Measurements from ENCODE around the gene APP. TPM values are rescaled to one million over a fixed set of nuclear protein-coding genes. Genes with fewer than 3 reads are reported as not detected.

APP gene
- total and polyA plus RNA-seq, 4 donors: 86.9 to 414 (median 367) TPM

DNA sequence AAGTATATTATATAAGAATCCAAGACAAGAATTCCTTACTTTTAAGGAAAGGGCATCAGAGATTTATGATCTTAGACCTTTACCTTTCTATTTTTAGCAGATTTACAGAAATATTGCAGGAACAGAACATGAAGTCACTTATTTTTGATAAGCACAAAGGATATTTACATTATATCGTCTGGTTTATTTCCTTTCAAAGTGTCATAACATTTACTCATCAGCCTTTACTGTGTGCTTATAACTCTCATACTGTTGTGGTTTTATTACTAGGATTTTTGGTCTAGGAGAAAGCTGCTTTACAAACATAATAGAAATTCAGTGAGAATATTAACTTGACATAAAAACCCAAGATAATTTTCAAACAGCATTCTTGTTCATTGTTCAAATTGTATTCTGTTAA lies 47.6 kb downstream of the APP start:
- DNase-seq (no peak), ATAC-seq (ENCODE audit: insufficient read depth, low FRiP score) (no peak)
- H3K27ac ChIP-seq (ENCODE audit: low read depth in 1 of 2, low read length in 1 of 2): no peak overlapping the region
- peaks cover 5 to 48% (median 24%) of the 10 kb centered on the region in 5 donors for H3K4me1 ChIP-seq (ENCODE audit: control insufficient read depth in 5 of 5, insufficient read depth in 5 of 5, low read length in 5 of 5)
- no peaks in the 10 kb centered on the region for H3K27me3 ChIP-seq (ENCODE audit: control insufficient read depth in 3 of 3, insufficient read depth in 3 of 3, low read length in 2 of 3)
- no peak overlapping the region for H3K4me3 ChIP-seq
- TF ChIP-seq, protein P1, sequence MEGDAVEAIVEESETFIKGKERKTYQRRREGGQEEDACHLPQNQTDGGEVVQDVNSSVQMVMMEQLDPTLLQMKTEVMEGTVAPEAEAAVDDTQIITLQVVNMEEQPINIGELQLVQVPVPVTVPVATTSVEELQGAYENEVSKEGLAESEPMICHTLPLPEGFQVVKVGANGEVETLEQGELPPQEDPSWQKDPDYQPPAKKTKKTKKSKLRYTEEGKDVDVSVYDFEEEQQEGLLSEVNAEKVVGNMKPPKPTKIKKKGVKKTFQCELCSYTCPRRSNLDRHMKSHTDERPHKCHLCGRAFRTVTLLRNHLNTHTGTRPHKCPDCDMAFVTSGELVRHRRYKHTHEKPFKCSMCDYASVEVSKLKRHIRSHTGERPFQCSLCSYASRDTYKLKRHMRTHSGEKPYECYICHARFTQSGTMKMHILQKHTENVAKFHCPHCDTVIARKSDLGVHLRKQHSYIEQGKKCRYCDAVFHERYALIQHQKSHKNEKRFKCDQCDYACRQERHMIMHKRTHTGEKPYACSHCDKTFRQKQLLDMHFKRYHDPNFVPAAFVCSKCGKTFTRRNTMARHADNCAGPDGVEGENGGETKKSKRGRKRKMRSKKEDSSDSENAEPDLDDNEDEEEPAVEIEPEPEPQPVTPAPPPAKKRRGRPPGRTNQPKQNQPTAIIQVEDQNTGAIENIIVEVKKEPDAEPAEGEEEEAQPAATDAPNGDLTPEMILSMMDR (IDR thresholded peaks at IDR 0.05; ENCODE audit: control extremely low read depth, extremely low read depth): no peak
- no peaks in the 10 kb centered on the region for H3K9me3 ChIP-seq (ENCODE audit: control insufficient read depth in 4 of 4, insufficient read depth in 3 of 4, low read length in 3 of 4)
- peaks cover 0 to 2% (median 0%) of the 10 kb centered on the region in 4 donors for H3K36me3 ChIP-seq (ENCODE audit: control insufficient read depth in 4 of 4, insufficient read depth in 4 of 4, low read length in 4 of 4)
- no peak overlapping the region for H3K9ac ChIP-seq (ENCODE audit: insufficient read depth in 1 of 2, low read length in 2 of 2)
- WGBS, 2 donors: 40 to 41% methylated on average over 1 of the region's 1 CpG

DNA sequence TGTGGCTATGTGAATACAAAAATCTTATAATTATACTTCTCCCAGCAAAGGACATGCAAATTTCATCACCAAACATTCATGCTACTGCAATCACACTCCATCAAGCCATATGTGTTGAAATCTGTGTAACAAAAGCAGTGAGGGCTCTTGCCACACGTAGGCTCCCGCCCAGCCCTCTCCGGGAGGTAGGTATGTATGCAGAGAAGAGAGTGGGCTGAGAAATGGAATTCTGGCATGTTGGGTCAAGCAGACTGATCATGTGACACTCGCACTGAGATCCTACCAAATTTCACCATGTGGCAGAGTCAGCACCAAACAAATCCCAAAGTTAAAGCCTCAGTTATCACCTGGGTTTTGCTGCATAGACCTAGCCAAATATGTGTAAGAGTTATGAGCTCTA lies 49.7 kb downstream of the APP start:
- H3K27me3 ChIP-seq (ENCODE audit: control insufficient read depth in 3 of 3, insufficient read depth in 3 of 3, low read length in 2 of 3): no peaks in the 10 kb centered on the region
- ATAC-seq (ENCODE audit: insufficient read depth, low FRiP score): no peak
- DNase-seq: peak in 2 of 3 donors; percentile 24 to 56
- no peaks in the 10 kb centered on the region for H3K9me3 ChIP-seq (ENCODE audit: control insufficient read depth in 4 of 4, insufficient read depth in 3 of 4, low read length in 3 of 4)
- WGBS, 2 donors: 37 to 61% methylated on average over 4 of the region's 4 CpGs
- H3K9ac ChIP-seq (ENCODE audit: insufficient read depth in 1 of 2, low read length in 2 of 2): no peak overlapping the region
- H3K36me3 ChIP-seq (ENCODE audit: control insufficient read depth in 4 of 4, insufficient read depth in 4 of 4, low read length in 4 of 4): peaks cover 0 to 2% (median 0%) of the 10 kb centered on the region in 4 donors
- TF ChIP-seq, protein P1 (IDR thresholded peaks at IDR 0.05; ENCODE audit: control extremely low read depth, extremely low read depth): no peak
- H3K4me3 ChIP-seq: no peak overlapping the region
- no peak overlapping the region for H3K27ac ChIP-seq (ENCODE audit: low read depth in 1 of 2, low read length in 1 of 2)
- H3K4me1 ChIP-seq (ENCODE audit: control insufficient read depth in 5 of 5, insufficient read depth in 5 of 5, low read length in 5 of 5): peaks cover 6 to 51% (median 32%) of the 10 kb centered on the region in 5 donors

DNA sequence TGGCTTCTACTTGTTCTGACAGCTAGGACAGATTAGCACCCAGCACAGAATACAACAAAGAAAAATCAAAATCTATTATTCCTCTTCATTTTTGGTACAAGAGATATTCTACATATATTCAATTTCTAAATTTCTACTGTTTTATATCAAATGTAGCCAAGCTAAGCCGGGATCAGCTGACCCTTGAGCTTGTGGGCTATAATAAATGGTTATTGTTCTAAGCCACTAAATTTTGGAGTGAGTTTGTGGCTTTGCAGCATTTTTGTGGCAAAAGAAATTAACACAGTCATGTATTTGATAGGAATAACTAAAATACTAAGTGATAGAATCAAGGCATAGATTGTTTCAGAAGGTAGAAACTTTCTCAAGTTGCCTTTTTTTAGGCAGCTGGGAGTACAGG lies 50.7 kb downstream of the APP start:
- WGBS, 2 donors: 86 to 95% methylated on average over 1 of the region's 1 CpG
- no peaks in the 10 kb centered on the region for H3K9me3 ChIP-seq (ENCODE audit: control insufficient read depth in 4 of 4, insufficient read depth in 3 of 4, low read length in 3 of 4)
- no peak overlapping the region for H3K4me3 ChIP-seq
- H3K36me3 ChIP-seq (ENCODE audit: control insufficient read depth in 4 of 4, insufficient read depth in 4 of 4, low read length in 4 of 4): peaks cover 0 to 2% (median 0%) of the 10 kb centered on the region in 4 donors
- DNase-seq (no peak), ATAC-seq (ENCODE audit: insufficient read depth, low FRiP score) (no peak)
- H3K9ac ChIP-seq (ENCODE audit: insufficient read depth in 1 of 2, low read length in 2 of 2): no peak overlapping the region
- no peak overlapping the region for H3K27ac ChIP-seq (ENCODE audit: low read depth in 1 of 2, low read length in 1 of 2)
- TF ChIP-seq, protein P1 (IDR thresholded peaks at IDR 0.05; ENCODE audit: control extremely low read depth, extremely low read depth): no peak
- peaks cover 5 to 47% (median 29%) of the 10 kb centered on the region in 5 donors for H3K4me1 ChIP-seq (ENCODE audit: control insufficient read depth in 5 of 5, insufficient read depth in 5 of 5, low read length in 5 of 5)
- no peaks in the 10 kb centered on the region for H3K27me3 ChIP-seq (ENCODE audit: control insufficient read depth in 3 of 3, insufficient read depth in 3 of 3, low read length in 2 of 3)

DNA sequence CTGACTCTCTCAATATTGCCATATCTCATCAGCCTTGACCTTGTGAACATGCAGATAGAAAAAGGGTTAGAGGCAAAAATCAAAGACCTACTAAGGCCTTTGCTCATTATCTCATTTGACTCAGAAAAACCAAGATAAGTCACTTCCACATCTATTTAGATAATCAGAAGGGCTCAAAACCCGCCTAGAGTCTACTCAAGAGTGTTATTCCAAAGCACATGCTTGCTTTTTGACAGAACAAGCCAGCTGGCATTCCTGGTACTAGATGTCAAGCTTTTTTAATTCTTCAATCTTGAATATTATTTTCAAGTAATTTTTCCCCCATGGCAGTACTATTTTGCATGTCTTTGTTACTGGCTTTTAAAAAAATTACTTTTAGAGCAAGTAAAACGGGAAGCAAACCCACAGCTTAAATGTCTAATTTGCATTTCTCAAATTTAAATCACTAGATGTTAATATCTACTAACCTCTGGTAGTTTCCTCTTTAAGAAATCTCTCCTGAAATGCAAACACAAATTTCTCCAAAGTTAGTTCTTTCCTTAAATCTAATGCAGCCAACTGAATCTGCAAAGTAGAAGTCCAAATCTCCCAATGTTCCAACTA lies 51.5 kb downstream of the APP start:
- H3K4me1 ChIP-seq (ENCODE audit: control insufficient read depth in 5 of 5, insufficient read depth in 5 of 5, low read length in 5 of 5): peaks cover 4 to 38% (median 23%) of the 10 kb centered on the region in 5 donors
- H3K9ac ChIP-seq (ENCODE audit: insufficient read depth in 1 of 2, low read length in 2 of 2): no peak overlapping the region
- H3K27me3 ChIP-seq (ENCODE audit: control insufficient read depth in 3 of 3, insufficient read depth in 3 of 3, low read length in 2 of 3): no peaks in the 10 kb centered on the region
- H3K36me3 ChIP-seq (ENCODE audit: control insufficient read depth in 4 of 4, insufficient read depth in 4 of 4, low read length in 4 of 4): peaks cover 0 to 2% (median 0%) of the 10 kb centered on the region in 4 donors
- H3K27ac ChIP-seq (ENCODE audit: low read depth in 1 of 2, low read length in 1 of 2): no peak overlapping the region
- DNase-seq (no peak), ATAC-seq (ENCODE audit: insufficient read depth, low FRiP score) (no peak)
- H3K9me3 ChIP-seq (ENCODE audit: control insufficient read depth in 4 of 4, insufficient read depth in 3 of 4, low read length in 3 of 4): no peaks in the 10 kb centered on the region
- WGBS, 2 donors: 62 to 75% methylated on average over 2 of the region's 2 CpGs
- TF ChIP-seq, protein P1 (IDR thresholded peaks at IDR 0.05; ENCODE audit: control extremely low read depth, extremely low read depth): no peak
- H3K4me3 ChIP-seq: no peak overlapping the region

All from lung (tissue), 12 donors.